HG03342 (cell line): ENCODE results near the gene PC.
"Not testable (repeated sequence)": the region's sequence is repeated elsewhere in the genome, so short reads cannot be mapped to it uniquely, and the experiment has no call there.

Experiments
- ATAC-seq: cut with Tn5 transposase; IDR thresholded peaks from one replicate; pipeline ENCODE4 v1.9.1; 2021; ENCODE audit warnings: mild to moderate bottlenecking, moderate library complexity; ENCODE audit not compliant: unreplicated experiment

PC gene, protein sequence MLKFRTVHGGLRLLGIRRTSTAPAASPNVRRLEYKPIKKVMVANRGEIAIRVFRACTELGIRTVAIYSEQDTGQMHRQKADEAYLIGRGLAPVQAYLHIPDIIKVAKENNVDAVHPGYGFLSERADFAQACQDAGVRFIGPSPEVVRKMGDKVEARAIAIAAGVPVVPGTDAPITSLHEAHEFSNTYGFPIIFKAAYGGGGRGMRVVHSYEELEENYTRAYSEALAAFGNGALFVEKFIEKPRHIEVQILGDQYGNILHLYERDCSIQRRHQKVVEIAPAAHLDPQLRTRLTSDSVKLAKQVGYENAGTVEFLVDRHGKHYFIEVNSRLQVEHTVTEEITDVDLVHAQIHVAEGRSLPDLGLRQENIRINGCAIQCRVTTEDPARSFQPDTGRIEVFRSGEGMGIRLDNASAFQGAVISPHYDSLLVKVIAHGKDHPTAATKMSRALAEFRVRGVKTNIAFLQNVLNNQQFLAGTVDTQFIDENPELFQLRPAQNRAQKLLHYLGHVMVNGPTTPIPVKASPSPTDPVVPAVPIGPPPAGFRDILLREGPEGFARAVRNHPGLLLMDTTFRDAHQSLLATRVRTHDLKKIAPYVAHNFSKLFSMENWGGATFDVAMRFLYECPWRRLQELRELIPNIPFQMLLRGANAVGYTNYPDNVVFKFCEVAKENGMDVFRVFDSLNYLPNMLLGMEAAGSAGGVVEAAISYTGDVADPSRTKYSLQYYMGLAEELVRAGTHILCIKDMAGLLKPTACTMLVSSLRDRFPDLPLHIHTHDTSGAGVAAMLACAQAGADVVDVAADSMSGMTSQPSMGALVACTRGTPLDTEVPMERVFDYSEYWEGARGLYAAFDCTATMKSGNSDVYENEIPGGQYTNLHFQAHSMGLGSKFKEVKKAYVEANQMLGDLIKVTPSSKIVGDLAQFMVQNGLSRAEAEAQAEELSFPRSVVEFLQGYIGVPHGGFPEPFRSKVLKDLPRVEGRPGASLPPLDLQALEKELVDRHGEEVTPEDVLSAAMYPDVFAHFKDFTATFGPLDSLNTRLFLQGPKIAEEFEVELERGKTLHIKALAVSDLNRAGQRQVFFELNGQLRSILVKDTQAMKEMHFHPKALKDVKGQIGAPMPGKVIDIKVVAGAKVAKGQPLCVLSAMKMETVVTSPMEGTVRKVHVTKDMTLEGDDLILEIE

DNA sequence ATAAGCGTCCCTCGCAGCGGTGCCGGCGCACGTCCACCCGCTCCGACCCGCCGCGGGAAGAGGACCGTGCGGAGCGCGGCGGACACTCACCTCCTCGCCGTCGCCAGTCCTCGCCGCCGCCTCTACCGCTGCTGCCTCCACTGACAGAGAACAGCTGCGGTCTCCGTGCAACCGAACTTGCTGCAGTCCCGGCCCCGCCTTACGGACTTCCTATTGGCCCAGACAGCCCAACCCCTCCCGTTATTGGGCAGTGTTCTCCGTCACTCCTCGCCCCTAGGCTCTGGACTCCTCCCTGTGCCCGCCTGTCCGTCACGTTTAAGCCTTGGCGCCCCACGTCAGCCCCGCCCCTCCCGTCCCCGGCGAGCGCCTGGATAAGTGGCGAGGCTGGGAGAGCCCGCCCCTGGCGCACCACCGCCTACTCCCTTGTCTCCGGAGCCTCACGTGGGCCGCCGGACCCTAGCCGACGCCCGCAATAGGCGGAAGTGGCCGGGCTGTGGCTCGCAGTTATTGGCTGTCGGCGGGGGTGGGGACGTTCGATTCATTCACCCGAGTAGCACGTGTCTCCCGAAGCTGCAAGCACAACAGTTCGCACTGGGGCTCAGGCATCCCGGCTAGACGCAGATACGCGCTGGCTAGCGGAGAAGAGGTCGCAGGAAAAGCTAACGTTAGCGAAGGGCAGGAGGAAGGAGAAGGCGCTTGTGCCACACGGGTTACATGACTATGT is at the start of gene PC:
PC (minus strand) TSS at position 152 of the 724 bp plus-strand sequence. CDS start 86,224 bp downstream, outside the sequence.
- ATAC-seq: peak; percentile 96

DNA sequence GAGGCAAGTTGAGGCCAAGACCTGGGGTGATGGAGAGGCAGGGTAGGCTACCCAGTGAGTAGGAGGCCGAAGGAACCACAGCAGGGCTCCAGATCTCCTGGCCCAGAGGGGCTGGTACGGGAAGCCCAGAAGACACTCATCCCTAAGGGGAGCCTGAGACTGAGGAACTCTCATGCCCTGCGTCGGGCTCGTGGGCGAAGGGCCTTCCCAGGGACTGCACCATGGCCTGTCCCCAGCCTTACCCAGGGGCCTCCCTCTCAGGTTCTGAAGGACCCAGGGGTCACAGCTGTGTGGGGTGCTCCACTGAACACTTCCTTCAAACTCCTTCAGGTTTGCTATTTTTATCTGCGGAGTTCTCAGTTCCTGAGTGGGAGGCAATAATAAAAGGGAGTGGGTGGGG is 48.9 kb upstream of the PC start:
- ATAC-seq: no peak

DNA sequence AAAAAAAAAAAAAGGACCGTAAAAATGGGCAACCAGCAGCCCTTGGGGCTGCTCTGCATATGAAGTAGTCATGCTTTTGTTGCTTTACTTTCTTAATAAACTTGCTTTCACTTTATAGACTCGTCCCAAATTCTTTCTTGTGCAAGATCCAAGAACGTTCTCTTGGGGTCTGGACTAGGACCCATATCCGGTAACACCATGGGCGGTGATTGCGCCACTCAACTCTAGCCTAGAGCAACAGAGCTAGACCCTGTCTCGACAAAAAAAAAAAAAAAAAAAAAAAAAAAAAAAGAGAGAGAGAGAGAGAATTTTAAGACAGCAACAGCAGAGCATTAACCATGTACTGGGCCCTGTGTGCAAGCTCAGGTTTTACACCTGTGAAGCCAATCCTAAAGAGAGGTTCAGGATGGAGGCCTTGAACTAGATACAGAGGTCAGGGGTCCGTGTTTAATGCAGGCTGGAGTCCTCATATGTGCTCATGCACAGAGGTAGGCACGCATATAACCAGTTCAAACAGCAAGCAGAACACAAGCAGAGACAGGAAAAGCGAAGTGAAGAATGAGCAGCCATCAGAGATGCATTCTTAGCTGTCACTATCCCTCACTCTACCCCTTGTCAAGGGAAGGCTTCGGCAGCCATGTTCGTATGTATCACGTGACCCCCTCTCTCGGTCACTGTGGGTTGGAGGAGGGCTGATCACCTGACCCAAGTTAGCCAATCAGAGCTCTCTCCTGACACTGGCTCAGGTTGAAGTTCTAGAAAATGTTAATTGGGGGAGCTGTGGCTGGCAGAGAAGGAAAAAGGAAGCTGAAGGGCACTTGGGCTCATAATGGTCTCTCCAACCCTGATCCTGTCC is 48.1 kb upstream of the PC start:
- ATAC-seq: no peak

DNA sequence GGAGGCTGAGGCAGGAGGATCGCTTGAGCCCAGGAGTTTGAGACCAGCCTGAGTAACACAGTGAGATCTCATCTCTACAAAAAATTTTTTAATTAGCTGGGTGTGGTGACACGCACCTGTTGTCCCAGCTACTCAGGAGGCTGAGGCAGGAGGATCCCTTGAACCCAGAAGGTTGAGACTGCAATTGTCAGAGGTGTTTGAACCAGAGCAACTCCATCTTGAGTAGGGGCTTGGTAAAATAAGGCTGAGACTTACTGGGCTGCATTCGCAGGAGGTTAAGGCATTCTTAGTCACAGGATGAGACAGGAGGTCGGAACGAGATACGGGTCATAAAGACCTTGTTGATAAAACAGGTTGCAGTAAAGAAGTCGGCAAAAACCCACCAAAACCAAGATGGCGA is 47.0 kb upstream of the PC start:
- ATAC-seq: not testable (repeated sequence)

DNA sequence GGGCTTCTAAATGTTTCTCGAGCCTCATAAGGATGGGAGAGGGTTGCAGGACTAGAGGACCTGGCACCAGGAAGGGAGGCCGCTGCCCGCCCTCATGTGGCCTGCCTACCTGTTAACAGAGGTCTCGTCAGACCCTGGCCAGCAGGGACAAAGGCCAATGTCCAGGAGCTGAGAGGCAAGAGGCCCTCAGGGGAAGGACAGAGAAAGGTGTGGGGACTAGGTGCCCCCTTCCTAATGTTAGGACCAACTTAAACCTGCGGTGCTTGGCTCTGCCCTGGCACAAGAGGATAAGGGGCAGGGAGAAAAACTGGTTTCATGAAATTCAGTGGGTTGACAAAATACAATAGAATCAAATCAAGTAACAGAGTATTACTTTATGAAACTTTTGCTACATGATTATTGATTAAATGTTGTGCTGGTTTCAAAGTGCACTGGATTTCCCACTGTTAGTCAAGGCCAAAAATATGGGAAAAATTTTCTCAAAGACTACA is 44.8 kb upstream of the PC start:
- no peak for ATAC-seq

DNA sequence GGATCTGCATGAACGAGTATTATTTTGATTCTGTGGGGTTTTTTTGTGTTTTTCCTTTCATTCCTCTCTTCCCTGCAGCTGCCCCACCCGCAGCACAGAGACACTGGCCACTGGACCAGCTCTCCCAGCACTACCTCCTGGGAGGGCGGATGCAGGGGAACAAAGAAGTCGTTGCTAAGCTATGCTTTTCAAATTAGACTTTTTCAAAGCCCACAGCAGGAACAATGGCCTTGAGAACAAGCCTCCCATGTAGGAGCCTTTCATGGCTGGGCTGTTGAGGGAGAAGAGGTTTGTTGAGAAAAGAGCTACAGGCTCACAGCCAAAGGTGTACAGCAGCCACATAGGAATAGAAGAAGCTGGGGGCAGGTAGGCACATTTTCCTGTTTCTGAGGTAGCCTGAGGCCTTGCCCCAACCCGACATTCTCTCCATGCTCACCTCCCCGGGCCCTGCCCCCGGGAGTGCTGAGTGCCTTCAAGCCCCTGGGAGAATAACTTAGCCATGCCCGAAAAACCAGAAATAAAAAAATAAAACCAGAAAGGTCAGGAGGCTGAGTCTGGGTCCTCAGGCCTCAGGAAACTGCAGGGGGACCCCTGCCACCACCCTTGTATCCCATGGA is 44.2 kb upstream of the PC start:
- no peak for ATAC-seq

DNA sequence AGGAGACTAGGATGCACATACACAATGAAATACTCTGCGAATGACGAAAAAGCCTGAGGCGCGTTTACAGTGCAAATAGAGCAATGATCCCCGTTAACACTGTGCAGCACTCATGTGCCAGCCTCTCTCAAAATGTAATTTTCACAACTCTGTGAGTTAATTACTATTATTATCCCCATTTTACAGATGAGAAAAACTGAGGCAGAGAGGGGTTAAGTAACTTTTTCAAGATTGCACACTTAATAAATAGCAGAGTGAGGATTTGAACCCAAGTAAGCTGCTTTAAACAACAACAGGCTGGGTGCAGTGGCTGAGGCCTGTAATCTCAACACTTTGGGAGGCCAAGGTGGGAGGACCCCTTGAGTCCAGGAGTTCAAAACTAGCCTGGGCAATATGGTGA is 43.1 kb upstream of the PC start:
- no peak for ATAC-seq

DNA sequence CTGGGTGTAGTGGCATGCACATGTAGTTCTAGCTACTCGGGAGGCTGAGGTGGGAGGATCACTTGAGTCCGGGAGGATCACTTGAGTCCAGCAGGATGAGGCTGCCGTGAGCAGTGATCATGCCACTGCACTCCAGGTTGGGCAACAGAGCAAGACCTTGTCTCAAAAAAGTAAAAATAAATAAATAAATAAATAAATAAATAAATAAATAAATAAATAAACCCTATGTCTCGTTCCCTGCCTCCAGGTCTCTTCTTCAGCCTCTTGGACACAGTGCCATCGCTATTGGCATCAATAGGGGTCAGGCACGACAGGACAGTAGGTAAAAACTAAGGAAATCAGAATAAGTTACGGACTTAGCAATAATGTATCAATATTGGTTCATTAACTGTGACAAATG is 41.4 kb upstream of the PC start:
- ATAC-seq: no peak

DNA sequence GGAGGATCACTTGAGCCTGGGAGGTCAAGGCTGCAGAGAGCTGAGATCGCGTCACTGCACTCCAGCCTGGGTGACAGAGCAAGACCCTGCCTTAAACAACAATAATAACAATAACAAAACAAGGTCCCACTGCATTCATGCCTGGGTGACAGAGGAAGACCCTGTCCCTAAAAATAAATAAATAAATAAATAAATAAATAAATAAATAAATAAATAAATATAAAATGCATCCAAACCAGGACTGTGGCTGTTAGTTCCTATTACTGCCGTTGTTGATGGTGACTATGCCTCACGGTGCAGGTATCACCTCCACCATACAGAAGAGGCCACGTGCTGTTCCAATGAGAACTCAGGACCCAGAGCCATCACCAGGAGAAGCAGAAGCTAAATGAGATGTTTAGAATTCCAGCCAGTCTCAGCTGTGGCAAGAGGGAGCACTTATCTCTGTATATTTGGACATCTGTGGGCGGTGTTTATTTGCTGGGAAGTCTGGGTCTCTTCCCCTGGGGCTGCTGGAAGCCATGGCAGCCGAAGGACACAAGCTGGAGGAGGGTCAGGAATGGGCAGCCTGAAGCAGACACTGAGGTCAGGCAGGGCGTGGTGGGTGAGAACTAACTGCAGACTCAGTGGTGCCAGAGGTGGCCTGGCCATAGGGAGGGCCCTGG is 38.6 kb upstream of the PC start:
- no peak for ATAC-seq

DNA sequence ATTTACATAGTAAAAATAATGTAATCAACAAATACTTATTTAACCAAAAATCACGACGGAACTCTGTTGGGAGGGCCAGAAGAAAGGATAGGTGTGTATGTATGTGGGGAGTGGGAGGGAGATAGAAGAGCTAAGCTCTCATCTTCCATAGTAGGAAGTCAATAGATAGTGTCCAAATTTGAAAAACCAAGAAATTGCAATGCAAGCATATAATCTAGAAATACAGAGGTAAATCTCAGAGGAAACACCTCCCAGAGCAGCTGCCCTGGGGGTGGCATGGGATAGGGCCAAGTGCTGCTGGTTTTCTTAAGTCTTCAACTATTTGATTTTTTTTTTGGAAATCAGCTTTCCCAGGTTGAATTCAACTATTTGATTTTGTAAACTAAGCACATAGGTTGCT is 33.9 kb upstream of the PC start:
- ATAC-seq: no peak

DNA sequence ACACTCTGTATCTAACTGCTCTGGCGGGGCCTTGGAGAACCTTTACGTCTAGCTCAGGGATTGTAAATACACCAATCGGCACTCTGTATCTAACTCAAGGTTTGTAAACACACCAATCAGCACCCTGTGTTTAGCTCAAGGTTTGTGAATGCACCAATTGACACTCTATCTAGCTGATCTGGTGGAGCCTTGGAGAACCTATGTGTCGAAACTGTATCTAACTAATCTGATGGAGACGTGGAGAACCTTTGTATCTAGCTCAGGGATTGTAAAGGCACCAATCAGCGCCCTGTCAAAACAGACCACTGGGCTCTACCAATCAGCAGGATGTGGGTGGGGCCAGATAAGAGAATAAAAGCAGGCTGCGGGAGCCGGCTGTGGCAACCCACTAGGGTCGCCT is 31.2 kb upstream of the PC start:
- ATAC-seq: not testable (repeated sequence)

DNA sequence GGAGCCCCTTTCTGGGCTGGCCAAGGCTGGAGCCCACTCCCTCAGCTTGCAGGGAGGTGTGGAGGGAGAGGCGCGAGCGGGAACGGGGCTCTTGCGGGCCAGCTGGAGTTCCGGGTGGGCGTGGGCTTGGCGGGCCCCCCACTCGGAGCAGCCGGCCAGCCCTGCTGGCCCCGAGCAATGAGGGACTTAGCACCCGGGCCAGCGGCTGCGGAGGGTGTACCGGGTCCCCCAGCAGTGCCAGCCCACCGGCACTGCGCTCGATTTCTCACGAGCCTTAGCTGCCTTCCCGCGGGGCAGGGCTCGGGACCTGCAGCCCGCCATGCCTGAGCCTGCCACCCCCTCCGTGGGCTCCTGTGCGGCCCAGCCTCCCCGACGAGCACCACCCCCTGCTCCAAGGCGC is 30.6 kb upstream of the PC start:
- ATAC-seq: not testable (repeated sequence)

DNA sequence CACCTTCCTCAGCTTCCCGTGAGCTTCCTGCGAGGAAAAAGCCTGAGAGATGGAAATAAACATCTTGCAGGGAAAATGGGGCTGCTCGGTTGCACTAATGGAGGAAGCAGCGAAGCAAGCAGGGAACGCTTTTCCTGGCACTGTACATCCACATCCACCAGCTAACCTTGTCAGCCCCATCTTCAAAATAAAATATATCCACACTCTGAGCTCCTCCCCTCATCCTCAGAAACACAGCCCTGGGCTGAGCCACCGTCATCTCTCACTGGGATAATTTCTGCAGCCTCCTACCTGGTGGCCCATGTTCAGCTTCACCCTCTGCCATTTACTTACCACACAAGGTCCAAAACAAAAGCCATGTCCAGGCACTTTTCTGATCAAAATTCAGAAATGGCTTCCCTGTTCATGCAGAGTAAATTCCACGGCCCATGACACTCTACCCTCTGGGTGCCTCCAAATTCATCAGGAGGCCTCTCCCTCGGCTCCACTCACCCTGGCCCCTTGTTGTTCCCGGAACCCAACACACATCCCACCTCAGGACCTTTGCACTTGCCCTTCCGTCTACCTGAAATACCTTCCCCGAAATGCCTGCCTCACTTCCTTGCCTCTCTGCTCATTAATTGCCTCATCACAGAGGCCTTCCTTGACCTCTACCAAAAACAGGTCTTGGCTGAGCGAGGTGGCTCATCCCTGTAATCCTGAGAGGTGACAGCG is 29.9 kb upstream of the PC start:
- no peak for ATAC-seq

DNA sequence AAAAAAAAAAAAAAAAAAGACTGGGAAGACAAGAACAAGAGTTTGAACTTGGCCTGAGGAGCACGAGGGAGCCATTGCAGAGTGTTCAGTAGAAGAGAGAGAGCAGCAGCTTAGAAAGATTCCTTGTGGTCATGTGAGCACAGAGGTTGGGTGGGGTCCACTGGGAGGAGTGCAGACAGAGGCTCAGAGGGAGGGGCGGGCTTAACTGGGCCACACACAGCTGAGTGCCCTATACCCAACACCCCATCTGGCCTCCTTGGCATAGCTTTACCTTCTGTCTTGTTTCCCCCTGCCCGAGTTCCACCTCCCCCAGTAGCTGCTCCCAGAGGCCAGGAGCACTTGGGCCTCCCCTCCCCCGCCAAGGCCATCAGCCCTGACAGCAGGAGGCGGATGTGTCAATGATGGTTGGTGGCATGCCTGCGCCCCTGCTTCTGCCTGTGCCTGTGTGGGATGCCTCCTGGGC is 29.0 kb upstream of the PC start:
- no peak for ATAC-seq

DNA sequence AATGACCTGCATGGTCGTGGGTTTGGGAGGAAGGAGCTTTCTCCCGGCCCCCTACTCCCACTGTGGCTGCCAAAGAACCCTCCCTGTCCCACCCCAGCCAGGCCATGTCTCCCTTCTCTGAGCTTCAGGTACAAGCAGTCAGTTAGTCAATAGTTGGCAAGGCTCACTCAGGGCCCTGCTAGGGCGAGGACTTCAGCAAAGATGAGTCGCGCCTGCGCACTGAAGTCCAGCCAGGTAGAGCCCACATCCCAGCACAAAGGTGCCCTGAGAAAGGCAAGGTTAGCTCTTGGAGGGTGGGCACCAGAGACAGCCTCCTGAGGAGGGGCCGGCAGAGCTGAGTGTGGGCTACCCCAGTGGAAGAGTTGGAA is 28.0 kb upstream of the PC start:
- no peak for ATAC-seq

DNA sequence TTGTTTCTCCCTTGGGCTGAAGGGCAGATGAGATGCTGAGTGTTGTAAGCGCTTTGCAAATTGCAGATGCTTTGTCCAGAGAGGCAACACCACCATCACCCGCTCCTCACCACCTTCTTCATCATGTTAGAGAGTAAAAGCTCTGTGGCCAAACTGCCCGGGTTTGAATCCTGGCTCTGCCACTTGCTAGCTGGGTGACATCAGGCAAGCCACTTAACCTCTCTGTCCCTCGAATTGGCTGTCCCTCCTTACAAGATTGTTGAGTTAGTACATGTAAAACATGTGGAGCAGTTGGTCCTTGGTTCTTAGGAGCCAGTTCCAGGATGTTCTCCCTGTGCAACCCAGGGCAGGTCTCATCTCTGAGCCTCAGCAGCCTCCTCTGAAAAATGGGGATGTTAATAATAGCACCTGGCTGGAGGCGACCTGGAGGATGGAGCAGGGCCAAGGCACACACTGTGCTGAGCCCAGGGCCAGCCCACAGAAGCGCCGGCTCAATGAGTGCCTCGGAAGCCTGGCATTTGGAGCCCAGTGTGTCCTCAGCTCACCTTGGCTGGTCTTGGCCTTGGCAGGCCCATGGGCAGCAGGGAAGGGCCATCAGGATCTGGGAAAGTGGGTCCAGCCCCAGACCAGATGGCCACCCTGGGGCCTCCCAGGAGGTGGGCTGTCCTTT is 27.5 kb upstream of the PC start:
- ATAC-seq: no peak

DNA sequence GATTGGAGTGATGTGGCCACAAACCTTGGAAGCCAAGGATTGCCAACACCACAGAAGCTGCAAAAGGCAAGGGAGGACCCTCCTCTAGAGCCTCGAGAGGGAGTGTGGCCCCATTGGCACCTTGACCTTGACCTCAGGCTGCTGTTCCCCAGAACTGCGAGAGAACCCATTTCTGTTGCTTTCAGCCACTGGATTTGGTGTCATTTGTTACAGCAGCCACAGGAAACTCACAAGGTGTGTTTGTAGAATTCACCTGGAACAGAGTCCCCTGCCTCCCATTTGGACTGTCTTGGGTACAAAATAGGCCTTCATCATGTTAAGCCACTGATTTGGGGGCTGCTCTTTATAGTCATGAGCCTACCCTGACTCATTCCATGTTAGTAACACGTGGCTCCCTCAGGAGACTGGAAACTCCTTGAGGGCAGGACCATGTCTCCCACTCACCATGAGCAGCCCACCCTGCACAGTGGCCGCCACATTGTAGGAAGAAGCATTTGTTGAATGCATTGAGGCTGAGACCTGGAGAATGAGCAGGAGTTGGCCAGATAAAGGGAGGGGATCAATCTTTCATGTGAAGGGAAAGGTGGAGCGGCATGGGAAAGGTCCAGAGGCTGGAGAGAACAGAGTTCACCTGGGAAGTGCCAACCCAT is 25.2 kb upstream of the PC start:
- ATAC-seq: no peak
